DMS53 treated with DMSO at 0.1 percent for 48 hours (cell line): ENCODE measurements around the gene SERPINA6.
"Not testable (repeated sequence)": the region's sequence is repeated elsewhere in the genome, so short reads cannot be mapped to it uniquely, and the experiment has no call there.

ENCODE experiments used
- DNase-seq: peaks from one replicate; lab custom pipeline; 2025; ENCODE audit not compliant: unreplicated experiment; lab: John Stamatoyannopoulos, UW

The SERPINA6 gene

GRCh38 chr14:94330432-94330831 is 7.3 kb upstream of the SERPINA6 start:
- no peak for DNase-seq

GRCh38 chr14:94329857-94330256 is 6.7 kb upstream of the SERPINA6 start:
- no peak for DNase-seq

GRCh38 chr14:94328196-94328595 is 5.1 kb upstream of the SERPINA6 start:
- no peak for DNase-seq

- no peak for DNase-seq
Measured at GRCh38 chr14:94321421-94322271, 1.5 kb downstream of the SERPINA6 start.

GRCh38 chr14:94320243-94320642 is 2.9 kb downstream of the SERPINA6 start:
- DNase-seq, result no peak

GRCh38 chr14:94317259-94317658 is 5.9 kb downstream of the SERPINA6 start:
- DNase-seq, result no peak

GRCh38 chr14:94316692-94317091 is 6.4 kb downstream of the SERPINA6 start:
- DNase-seq, result no peak

GRCh38 chr14:94314890-94315289 is 8.2 kb downstream of the SERPINA6 start:
- DNase-seq, result no peak

GRCh38 chr14:94313991-94314655 is 9.0 kb downstream of the SERPINA6 start:
- no peak for DNase-seq

- no peak for DNase-seq
Measured at GRCh38 chr14:94312481-94313246, 10.5 kb downstream of the SERPINA6 start.

- no peak for DNase-seq
Measured at GRCh38 chr14:94310248-94310647, 12.9 kb downstream of the SERPINA6 start.

- DNase-seq, result no peak
Measured at GRCh38 chr14:94309721-94310120, 13.4 kb downstream of the SERPINA6 start.

GRCh38 chr14:94307410-94307992 is 15.6 kb downstream of the SERPINA6 start:
- no peak for DNase-seq

- DNase-seq, result no peak
Measured at GRCh38 chr14:94306047-94306978, 16.8 kb downstream of the SERPINA6 start.

GRCh38 chr14:94305620-94306019 is 17.5 kb downstream of the SERPINA6 start:
- DNase-seq, result no peak

- no peak for DNase-seq
Measured at GRCh38 chr14:94304243-94304642, 18.9 kb downstream of the SERPINA6 start.

GRCh38 chr14:94303111-94303510 is 20.0 kb downstream of the SERPINA6 start:
- DNase-seq, result no peak

GRCh38 chr14:94298130-94298529 is 25.0 kb downstream of the SERPINA6 start:
- no peak for DNase-seq

GRCh38 chr14:94296181-94296545 is 27.0 kb downstream of the SERPINA6 start:
- not testable (repeated sequence) for DNase-seq
